Gastroesophageal sphincter (tissue), 4 donors: ENCODE results near the gene MCTP1. TPM values are rescaled to one million over a fixed set of nuclear protein-coding genes. Genes with fewer than 3 reads are reported as not detected.

ENCODE experiments used
- ATAC-seq: fragments of 150-250 bp; one replicate; pipeline ENCODE4 v1.9.1; 2016; ENCODE audit warnings: mild to moderate bottlenecking, moderate library complexity
- H3K27ac ChIP-seq, 4 donors: fragments of 200-600 bp; sonication (generic) in 3 of 4; 1 replicate in 3 of 4; 2 replicates in 1 of 4; pipeline ENCODE4 v1.5.1; 2016 to 2019
- H3K27me3 ChIP-seq: fragments of 200-600 bp; sonication (generic); one replicate; pipeline ENCODE4 v1.5.1; 2019
- H3K36me3 ChIP-seq, 2 donors: fragments of 200-600 bp; sonication (generic); one replicate each; pipeline ENCODE4 v1.5.1; 2019; ENCODE audit warnings: control low read depth in 1 of 2
- H3K4me1 ChIP-seq, 3 donors: fragments of 200-600 bp; sonication (generic); 1 replicate in 2 of 3; 2 replicates in 1 of 3; pipeline ENCODE4 v1.5.1; 2016 to 2019; ENCODE audit warnings: control low read depth in 2 of 3
- H3K4me3 ChIP-seq, 2 donors: fragments of 200-600 bp; sonication (generic); one replicate each; pipeline ENCODE4 v1.5.1; 2019; ENCODE audit warnings: mild to moderate bottlenecking in 1 of 2, moderate library complexity in 1 of 2
- H3K9me3 ChIP-seq, 3 donors: fragments of 200-600 bp; sonication (generic); one replicate each; pipeline ENCODE4 v1.5.1; 2017 to 2019; ENCODE audit warnings: control low read depth in 2 of 3
- EP300 ChIP-seq: sonication (generic); formaldehyde crosslinking; IDR thresholded peaks from one replicate; pipeline ENCODE4 v1.6.1; 2017; ENCODE audit warnings: antibody characterized with exemption, mild to moderate bottlenecking
- POLR2A ChIP-seq, 2 donors: fragments of 450-650 bp; IDR thresholded peaks; one replicate each; pipeline ENCODE4 v1.6.1; 2017; ENCODE audit warnings: antibody characterized with exemption in 2 of 2, mild to moderate bottlenecking in 2 of 2, moderate library complexity in 1 of 2
- POLR2AphosphoS5 ChIP-seq: sonication (generic); formaldehyde crosslinking; IDR thresholded peaks from one replicate; pipeline ENCODE4 v1.6.1; 2017; ENCODE audit warnings: antibody characterized with exemption
- WGBS, 2 donors: methylation state at CpG; one replicate each; pipeline ENCODE4 v1.1.5; 2018; ENCODE audit warnings: low coverage in 1 of 2; 5-methylcytosine and 5-hydroxymethylcytosine counted together
- total RNA-seq, 4 donors: library from RNA; depleted of rRNA; stranded (reverse); fragments of >200 nt; gene quantifications; one replicate each; pipeline ENCODE4 v1.1.0, GENCODE V29; 2016
- TF ChIP-seq, protein P1 (sequence below), 4 experiments: fragments of 200-600 bp in 2 of 4; fragments of 450-650 bp in 2 of 4; sonication (generic) in 1 of 4; IDR thresholded peaks; one replicate each; pipeline ENCODE4 v1.5.1; 2017 to 2019; ENCODE audit warnings: antibody characterized with exemption in 4 of 4, mild to moderate bottlenecking in 2 of 4, moderate library complexity in 2 of 4

Gene MCTP1
- total RNA-seq, 4 donors from 2014 or later: 13.5 to 57.6 (median 21.9) TPM

GRCh38 chr5:94810877-94811276 lies 474.0 kb downstream of the MCTP1 start:
- TF ChIP-seq POLR2A (IDR thresholded peaks at IDR 0.05) (no peak), POLR2AphosphoS5 (no peak), EP300 (no peak)
- TF ChIP-seq, protein P1, sequence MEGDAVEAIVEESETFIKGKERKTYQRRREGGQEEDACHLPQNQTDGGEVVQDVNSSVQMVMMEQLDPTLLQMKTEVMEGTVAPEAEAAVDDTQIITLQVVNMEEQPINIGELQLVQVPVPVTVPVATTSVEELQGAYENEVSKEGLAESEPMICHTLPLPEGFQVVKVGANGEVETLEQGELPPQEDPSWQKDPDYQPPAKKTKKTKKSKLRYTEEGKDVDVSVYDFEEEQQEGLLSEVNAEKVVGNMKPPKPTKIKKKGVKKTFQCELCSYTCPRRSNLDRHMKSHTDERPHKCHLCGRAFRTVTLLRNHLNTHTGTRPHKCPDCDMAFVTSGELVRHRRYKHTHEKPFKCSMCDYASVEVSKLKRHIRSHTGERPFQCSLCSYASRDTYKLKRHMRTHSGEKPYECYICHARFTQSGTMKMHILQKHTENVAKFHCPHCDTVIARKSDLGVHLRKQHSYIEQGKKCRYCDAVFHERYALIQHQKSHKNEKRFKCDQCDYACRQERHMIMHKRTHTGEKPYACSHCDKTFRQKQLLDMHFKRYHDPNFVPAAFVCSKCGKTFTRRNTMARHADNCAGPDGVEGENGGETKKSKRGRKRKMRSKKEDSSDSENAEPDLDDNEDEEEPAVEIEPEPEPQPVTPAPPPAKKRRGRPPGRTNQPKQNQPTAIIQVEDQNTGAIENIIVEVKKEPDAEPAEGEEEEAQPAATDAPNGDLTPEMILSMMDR (IDR thresholded peaks at IDR 0.05): no peak

GRCh38 chr5:94810281-94810680 lies 474.6 kb downstream of the MCTP1 start:
- no peaks in the 10 kb centered on the region for H3K4me1 ChIP-seq
- no peak for ATAC-seq
- TF ChIP-seq POLR2A (IDR thresholded peaks at IDR 0.05): no peak
- no peak for TF ChIP-seq POLR2AphosphoS5
- TF ChIP-seq, protein P1 (IDR thresholded peaks at IDR 0.05): no peak
- TF ChIP-seq EP300: no peak
- H3K27me3 ChIP-seq: no peaks in the 10 kb centered on the region
- no peak overlapping the region for H3K27ac ChIP-seq
- H3K4me3 ChIP-seq: no peak overlapping the region
- H3K36me3 ChIP-seq: no peaks in the 10 kb centered on the region
- no peaks in the 10 kb centered on the region for H3K9me3 ChIP-seq

More at GRCh38 chr5:94810877-94811276, 474.0 kb downstream of the MCTP1 start:
- H3K27ac ChIP-seq: no peak overlapping the region
- no peak overlapping the region for H3K4me3 ChIP-seq
- no peak for ATAC-seq
- no peaks in the 10 kb centered on the region for H3K36me3 ChIP-seq
- H3K9me3 ChIP-seq: no peaks in the 10 kb centered on the region
- H3K4me1 ChIP-seq: no peaks in the 10 kb centered on the region
- WGBS, 2 donors: 46 to 66% methylated on average over 2 of the region's 2 CpGs
- no peaks in the 10 kb centered on the region for H3K27me3 ChIP-seq

DNA sequence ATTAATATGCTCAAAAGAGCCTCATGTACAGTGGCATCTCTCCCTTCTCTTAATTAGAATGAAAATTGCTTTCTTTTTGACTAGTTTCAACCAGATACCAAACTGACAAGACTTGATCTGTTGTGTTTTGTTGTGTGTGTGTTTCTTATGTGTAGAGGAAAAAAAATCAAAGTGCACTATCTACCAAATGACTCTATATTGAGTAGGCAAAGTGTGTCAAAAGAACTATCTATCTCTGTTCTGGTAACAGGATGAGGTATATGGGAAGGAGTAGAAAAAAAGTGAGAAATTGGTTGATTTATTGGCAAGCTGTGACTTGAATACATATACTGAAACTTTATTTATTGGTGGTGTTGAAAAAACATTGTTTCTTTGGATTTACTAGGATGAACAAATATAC lies 476.4 kb downstream of the MCTP1 start:
- TF ChIP-seq POLR2A (IDR thresholded peaks at IDR 0.05) (no peak), POLR2AphosphoS5 (no peak), EP300 (no peak)
- TF ChIP-seq, protein P1 (IDR thresholded peaks at IDR 0.05): no peak
- no peak for ATAC-seq
- no peaks in the 10 kb centered on the region for H3K36me3 ChIP-seq
- H3K27ac ChIP-seq: no peak overlapping the region
- H3K9me3 ChIP-seq: no peaks in the 10 kb centered on the region
- no peaks in the 10 kb centered on the region for H3K27me3 ChIP-seq
- no peaks in the 10 kb centered on the region for H3K4me1 ChIP-seq
- H3K4me3 ChIP-seq: no peak overlapping the region

DNA sequence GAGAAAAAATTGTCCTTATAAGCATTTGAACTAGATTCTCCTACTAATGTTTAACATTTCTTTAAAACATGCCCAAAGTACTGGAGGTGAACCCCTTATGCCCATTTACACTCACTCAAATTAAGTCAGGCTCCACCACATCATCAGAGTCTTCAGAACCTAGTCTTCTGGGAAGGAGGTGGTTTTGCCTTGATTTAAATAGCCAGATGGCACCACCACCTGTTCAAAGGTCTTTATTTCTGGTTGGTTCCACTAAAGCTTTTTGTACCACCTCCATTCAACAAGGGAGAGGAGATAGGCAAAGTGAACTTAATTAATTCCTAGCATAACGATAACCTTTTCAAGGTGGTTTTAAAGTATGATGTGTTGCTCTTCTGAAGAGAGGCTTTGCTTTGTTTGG lies 476.9 kb downstream of the MCTP1 start:
- Histone ChIP-seq H3K27me3 (no peaks in the 10 kb centered on the region), H3K4me1 (no peaks in the 10 kb centered on the region), H3K36me3 (no peaks in the 10 kb centered on the region), H3K9me3 (no peaks in the 10 kb centered on the region), H3K4me3 (no peak overlapping the region), H3K27ac (no peak overlapping the region)
- WGBS, 2 donors: 71 to 100% methylated on average over 1 of the region's 1 CpG
- no peak for TF ChIP-seq POLR2AphosphoS5
- TF ChIP-seq, protein P1 (IDR thresholded peaks at IDR 0.05): no peak
- TF ChIP-seq EP300: no peak
- TF ChIP-seq POLR2A (IDR thresholded peaks at IDR 0.05): no peak
- no peak for ATAC-seq

GRCh38 chr5:94802450-94802849 lies 482.4 kb downstream of the MCTP1 start:
- Histone ChIP-seq H3K4me3 (no peak overlapping the region), H3K36me3 (no peaks in the 10 kb centered on the region), H3K27ac (no peak overlapping the region), H3K9me3 (no peaks in the 10 kb centered on the region), H3K4me1 (no peaks in the 10 kb centered on the region), H3K27me3 (no peaks in the 10 kb centered on the region)
- ATAC-seq: no peak
- WGBS, 2 donors: 50 to 60% methylated on average over 2 of the region's 2 CpGs
- TF ChIP-seq EP300 (no peak), POLR2AphosphoS5 (no peak), POLR2A (IDR thresholded peaks at IDR 0.05) (no peak)
- TF ChIP-seq, protein P1 (IDR thresholded peaks at IDR 0.05): no peak
